ENCODE data around the gene DNAAF8.

- TF ChIP-seq POLR2A (IDR thresholded peaks at IDR 0.05; ENCODE audit: low read depth, low read length) (no peak), POLR2AphosphoS5 (IDR thresholded peaks at IDR 0.05; ENCODE audit: low read depth, low read length) (no peak), TAF1 (IDR thresholded peaks at IDR 0.05; ENCODE audit: borderline replicate concordance, low read depth, low read length) (no peak)
These were observed 21.4 kb downstream of the DNAAF8 start for GRCh38 chr16:4755687-4756086.
